MCF 10A (cell line): Measurements from ENCODE around the gene SDC3. TPM values are rescaled to one million over a fixed set of nuclear protein-coding genes. Genes with fewer than 3 reads are reported as not detected.

Experiments used
- BruUV-seq: library from RNA; stranded (reverse); fragments of 400-500 nt; replicated peaks from 2 replicates; lab custom pipeline; 2021; lab: Mats Ljungman, UMichigan
- CTCF ChIA-PET: fragments of 300-600 bp; sonication (Branson Sonifier 250); formaldehyde crosslinking; extraction: SDS; loops from one replicate; lab custom pipeline; 2021; ENCODE audit warnings: antibody characterized with exemption, inconsistent platforms; lab: Yijun Ruan, JAX
- POLR2A ChIA-PET: fragments of 300-600, 350-650 bp; sonication (Branson Sonifier 250); formaldehyde crosslinking; extraction: SDS; loops from one replicate; lab custom pipeline; 2020; ENCODE audit warnings: antibody characterized with exemption, inconsistent platforms; lab: Yijun Ruan, JAX
- DNase-seq: peaks from one replicate; pipeline ENCODE4 v3.0.0-alpha.2; 2018; ENCODE audit not compliant: unreplicated experiment
- H3K27ac Mint-ChIP-seq: one replicate; pipeline ENCODE4 v1.8.0; 2022; ENCODE audit warnings: mild to moderate bottlenecking, low read depth, mixed read lengths; ENCODE audit not compliant: unreplicated experiment
- H3K27me3 Mint-ChIP-seq: one replicate; pipeline ENCODE4 v1.8.0; 2022; ENCODE audit warnings: mixed read lengths; ENCODE audit not compliant: insufficient read depth, unreplicated experiment
- H3K36me3 Mint-ChIP-seq: one replicate; pipeline ENCODE4 v1.8.0; 2022; ENCODE audit warnings: mild to moderate bottlenecking, moderate library complexity, mixed read lengths; ENCODE audit not compliant: insufficient read depth, unreplicated experiment
- H3K4me1 Mint-ChIP-seq: one replicate; pipeline ENCODE4 v1.8.0; 2022; ENCODE audit warnings: mixed read lengths; ENCODE audit not compliant: insufficient read depth, unreplicated experiment
- H3K4me3 Mint-ChIP-seq: one replicate; pipeline ENCODE4 v1.8.0; 2022; ENCODE audit warnings: mild to moderate bottlenecking, moderate library complexity, mixed read lengths; ENCODE audit not compliant: unreplicated experiment
- H3K9me3 Mint-ChIP-seq: one replicate; pipeline ENCODE4 v1.8.0; 2022; ENCODE audit warnings: mixed read lengths; ENCODE audit not compliant: unreplicated experiment
- intact Hi-C: fragments of 100-400 bp; cut with micrococcal nuclease; formaldehyde crosslinking; loops from 2 replicates; pipeline ENCODE4 v1.14.1; 2022
- total RNA-seq: library from RNA; stranded (reverse); gene quantifications from 2 replicates; pipeline ENCODE4 v1.2.3, GENCODE V29; 2022
- TF ChIP-seq, protein P1 (sequence below): fragments of 200-600 bp; IDR thresholded peaks from one replicate; pipeline ENCODE4 v1.8.0; 2022; ENCODE audit warnings: antibody characterized with exemption, mild to moderate bottlenecking; ENCODE audit not compliant: unreplicated experiment

Gene SDC3
- total RNA-seq, 1 experiment from 2014 or later, result 21.7 TPM

DNA sequence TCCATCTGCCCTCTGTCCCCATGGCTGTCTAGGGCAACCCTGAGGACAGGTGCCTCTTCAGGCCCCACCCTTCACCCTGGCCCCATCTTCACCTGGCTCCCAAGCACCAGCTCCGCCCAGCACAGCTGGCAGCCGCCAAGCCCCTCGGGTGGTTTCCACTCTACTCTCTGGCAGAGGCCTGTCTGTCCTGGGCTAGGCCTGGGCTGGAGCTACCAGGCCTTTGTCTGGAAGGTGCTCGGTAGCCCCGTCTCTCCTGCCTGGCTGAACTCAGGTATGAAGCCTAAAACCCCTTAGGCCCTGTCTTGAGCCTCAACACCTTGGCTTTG lies 17.4 kb downstream of the SDC3 start:
- TF ChIP-seq, protein P1, sequence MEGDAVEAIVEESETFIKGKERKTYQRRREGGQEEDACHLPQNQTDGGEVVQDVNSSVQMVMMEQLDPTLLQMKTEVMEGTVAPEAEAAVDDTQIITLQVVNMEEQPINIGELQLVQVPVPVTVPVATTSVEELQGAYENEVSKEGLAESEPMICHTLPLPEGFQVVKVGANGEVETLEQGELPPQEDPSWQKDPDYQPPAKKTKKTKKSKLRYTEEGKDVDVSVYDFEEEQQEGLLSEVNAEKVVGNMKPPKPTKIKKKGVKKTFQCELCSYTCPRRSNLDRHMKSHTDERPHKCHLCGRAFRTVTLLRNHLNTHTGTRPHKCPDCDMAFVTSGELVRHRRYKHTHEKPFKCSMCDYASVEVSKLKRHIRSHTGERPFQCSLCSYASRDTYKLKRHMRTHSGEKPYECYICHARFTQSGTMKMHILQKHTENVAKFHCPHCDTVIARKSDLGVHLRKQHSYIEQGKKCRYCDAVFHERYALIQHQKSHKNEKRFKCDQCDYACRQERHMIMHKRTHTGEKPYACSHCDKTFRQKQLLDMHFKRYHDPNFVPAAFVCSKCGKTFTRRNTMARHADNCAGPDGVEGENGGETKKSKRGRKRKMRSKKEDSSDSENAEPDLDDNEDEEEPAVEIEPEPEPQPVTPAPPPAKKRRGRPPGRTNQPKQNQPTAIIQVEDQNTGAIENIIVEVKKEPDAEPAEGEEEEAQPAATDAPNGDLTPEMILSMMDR, result no peak
- DNase-seq, result no peak
- H3K4me3 Mint-ChIP-seq, result no peak overlapping the region
- H3K4me1 Mint-ChIP-seq, result peaks cover 17% of the 10 kb centered on the region
- BruUV-seq, result no TSS peak
- H3K9me3 Mint-ChIP-seq, result no peaks in the 10 kb centered on the region
- ChIA-PET POLR2A (no interaction called here), CTCF (no interaction called here)
- H3K36me3 Mint-ChIP-seq, result no peaks in the 10 kb centered on the region
- no peak overlapping the region for H3K27ac Mint-ChIP-seq
- H3K27me3 Mint-ChIP-seq, result no peaks in the 10 kb centered on the region
- intact Hi-C loops, result no loop called here

DNA sequence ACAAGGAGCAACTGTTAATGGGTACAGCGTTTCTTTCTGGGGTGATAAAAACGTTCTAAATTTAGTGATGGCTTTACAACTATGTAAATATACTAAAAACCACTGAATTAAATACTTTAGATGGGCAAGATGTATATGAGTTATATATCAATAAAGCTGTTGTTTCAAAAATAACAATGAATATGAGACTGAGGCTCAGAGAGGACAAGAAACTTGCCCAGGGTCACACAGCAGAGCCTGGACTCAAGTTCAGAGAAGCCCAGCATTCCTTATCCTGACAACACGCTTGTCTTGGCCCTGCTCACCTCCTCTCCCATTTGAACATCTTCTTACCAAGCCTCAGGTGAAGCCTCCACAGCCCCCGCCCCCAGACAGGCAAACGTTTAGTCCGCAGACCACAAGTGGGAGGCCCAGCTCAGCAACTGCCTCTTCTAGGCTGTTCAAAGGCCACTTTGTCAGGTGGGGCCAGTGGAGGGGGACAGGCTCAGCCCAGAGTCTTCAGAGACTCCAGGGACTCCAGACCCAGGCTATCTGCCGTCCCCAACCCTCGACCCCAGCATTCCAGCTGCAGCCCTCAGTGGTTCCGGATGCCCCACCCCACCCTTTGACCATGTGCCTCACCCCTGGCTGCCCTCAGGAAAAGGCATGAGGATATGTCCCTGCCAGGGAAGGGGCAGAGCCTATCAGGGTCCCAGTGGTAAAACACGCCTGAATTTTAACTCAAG lies 17.9 kb downstream of the SDC3 start:
- ChIA-PET POLR2A (no interaction called here), CTCF (no interaction called here)
- no peak for DNase-seq
- Mint-ChIP-seq H3K27me3 (no peaks in the 10 kb centered on the region), H3K27ac (no peak overlapping the region), H3K9me3 (no peaks in the 10 kb centered on the region), H3K36me3 (no peaks in the 10 kb centered on the region), H3K4me3 (no peak overlapping the region), H3K4me1 (peaks cover 13% of the 10 kb centered on the region)
- BruUV-seq, result no TSS peak
- intact Hi-C loops, result no loop called here
- TF ChIP-seq, protein P1, result no peak

DNA sequence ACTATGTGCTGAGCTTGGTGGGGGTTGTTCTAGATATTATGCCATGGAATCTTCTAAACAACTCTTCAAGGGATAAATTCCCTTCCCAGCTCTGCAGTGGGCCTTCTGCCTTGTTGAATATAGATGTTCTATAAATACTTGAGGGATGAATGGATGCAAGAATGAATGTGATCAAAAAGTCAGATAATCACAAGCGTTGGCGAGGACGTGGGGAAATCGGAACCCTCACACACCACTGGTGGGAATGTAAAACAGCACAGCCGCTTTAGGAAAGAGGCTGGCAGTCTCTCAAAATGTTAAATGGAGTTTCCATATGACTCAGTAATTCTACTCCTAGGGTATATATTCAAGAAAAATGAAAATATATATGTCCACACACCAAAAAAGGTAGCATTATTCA lies 19.0 kb downstream of the SDC3 start:
- Mint-ChIP-seq H3K27ac (no peak overlapping the region), H3K36me3 (no peaks in the 10 kb centered on the region), H3K4me3 (no peak overlapping the region), H3K9me3 (no peaks in the 10 kb centered on the region), H3K27me3 (no peaks in the 10 kb centered on the region), H3K4me1 (peaks cover 13% of the 10 kb centered on the region)
- no TSS peak for BruUV-seq
- intact Hi-C loops, result no loop called here
- ChIA-PET CTCF (interaction anchor here (1.4 kb wide), 1 partner anchor 108 kb away, joined by 4 read pairs; no protein-coding TSS in a partner anchor), POLR2A (no interaction called here)
- DNase-seq, result no peak
- TF ChIP-seq, protein P1, result no peak

DNA sequence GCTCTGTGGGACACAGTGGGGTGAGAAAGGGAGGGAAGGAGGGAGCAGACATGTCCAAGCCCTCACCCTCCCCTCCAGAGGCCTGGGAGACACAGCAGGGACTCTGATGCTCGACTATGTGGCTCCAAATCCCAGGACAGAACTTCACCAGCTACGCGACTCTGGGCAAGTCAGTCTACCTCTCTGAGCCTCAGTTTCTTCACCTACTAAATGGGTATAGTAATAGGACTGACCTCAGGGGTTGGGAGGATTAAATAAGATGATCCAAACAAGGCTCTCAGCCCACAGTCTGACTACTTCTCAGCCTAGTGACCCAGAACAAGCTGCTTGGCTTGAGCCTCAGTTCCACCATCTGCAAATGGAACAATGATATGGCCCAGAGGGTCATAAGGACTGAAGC lies 19.6 kb downstream of the SDC3 start:
- Mint-ChIP-seq H3K27me3 (no peaks in the 10 kb centered on the region), H3K9me3 (no peaks in the 10 kb centered on the region), H3K4me3 (no peak overlapping the region), H3K27ac (no peak overlapping the region), H3K4me1 (peaks cover 13% of the 10 kb centered on the region), H3K36me3 (no peaks in the 10 kb centered on the region)
- ChIA-PET CTCF (interaction anchor here (1.4 kb wide), 1 partner anchor 107 kb away, joined by 4 read pairs; no protein-coding TSS in a partner anchor), POLR2A (no interaction called here)
- no peak for DNase-seq
- TF ChIP-seq, protein P1, result no peak
- no TSS peak for BruUV-seq
- intact Hi-C loops, result no loop called here
